ENCODE data around the gene TANGO2.

TANGO2 gene

DNA sequence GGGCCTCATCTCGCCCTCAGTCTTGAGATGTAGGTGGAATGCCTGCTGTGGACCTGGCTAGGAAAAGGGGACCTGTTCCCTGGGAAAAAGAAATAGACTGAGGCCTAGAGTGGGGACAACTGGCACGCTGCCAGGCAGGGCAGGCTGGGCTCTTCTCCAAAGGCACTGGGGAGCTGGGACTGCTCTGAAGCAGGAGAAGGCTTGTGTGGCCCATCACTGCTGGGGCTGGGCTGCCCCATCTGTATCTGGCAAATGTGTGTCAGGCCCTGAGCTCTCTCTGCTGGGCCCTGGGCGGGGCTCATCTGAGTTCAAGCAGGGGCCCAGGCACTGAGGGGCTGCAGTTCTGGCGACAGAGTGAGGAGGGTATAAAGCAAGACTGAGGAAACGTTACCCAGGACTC is 37.2 kb upstream of the TANGO2 start:
- DNase-seq (ENCODE audit: low spot score): no peak

DNA sequence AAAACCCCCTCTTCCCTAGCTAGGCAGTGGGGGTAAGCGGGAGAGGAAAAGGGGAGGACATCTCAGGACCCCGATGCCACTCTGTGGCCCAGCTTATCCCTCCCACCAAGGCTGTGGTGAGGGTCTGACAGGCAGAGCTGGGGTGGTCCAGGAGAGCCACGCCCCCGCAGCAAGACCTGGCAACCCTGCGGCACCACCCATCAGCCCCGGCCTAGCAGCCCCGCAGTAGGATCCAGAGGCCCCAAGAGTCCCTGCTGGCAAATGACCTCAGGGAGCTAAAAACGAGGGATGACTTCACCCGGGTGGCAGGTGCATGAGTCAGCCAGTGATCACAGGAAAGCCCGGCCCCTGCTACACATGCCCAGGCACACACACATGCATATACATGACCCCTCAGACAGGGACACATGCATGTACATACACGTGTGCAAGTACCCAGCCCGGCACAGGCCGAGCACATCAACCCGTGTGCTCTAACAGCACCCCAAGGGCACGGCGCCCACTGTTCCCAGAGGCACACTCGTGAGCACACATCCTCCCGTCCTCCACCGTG is 36.6 kb upstream of the TANGO2 start:
- no peak for DNase-seq (ENCODE audit: low spot score)

- no peak for DNase-seq (ENCODE audit: low spot score)
Observed at GRCh38 chr22:19984851-19985811, 35.8 kb upstream of the TANGO2 start.

GRCh38 chr22:19986011-19986409 is 34.9 kb upstream of the TANGO2 start:
- DNase-seq (ENCODE audit: low spot score): no peak

- peak; percentile 100 for DNase-seq (ENCODE audit: low spot score)
Observed at GRCh38 chr22:19986410-19987341, 34.2 kb upstream of the TANGO2 start.

DNA sequence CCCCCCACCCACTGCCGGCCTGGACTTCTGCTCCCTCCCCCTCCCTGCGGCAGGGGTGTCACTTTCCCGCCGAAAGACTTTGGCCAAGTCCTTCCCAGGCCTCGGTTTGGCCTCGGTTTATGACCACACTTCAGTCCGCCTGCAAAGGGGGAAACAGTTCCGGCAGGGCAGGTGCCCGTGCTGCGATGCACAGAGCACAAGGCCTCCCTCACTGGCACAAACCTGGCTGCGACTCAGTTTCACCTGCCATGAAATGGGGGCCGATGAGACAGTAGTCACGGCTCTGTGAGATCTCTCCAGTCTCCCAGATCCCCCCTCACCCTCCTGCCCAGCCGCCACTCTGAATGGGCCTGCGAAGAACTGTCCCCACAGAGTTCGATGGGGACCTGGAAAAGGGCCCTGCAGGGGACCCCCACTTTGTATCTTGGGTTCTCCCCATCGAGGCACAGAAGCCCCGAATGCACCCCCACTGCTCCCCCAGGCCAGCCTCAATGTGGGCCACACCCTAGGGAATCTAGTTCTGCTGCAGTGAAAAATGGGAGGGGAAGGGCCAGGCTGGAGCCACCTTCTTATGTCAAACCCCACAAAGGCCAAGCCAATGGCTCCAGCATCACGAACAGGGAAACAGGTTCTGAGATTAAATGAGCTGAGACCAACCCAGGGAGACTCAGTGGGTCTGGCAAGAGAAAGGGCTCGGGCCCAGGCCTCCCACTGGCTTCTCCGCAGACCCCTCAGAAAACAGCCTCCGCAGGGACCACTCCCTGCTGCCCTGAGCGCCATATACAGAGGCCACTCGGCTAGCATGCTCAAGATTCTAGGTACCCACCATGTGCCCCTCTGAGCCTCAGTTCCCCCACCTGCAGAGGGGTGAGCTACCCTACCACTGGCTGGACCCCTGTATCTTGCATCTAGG is 33.3 kb upstream of the TANGO2 start:
- DNase-seq (ENCODE audit: low spot score): no peak

GRCh38 chr22:19988331-19988808 is 32.5 kb upstream of the TANGO2 start:
- DNase-seq (ENCODE audit: low spot score): no peak

GRCh38 chr22:19988965-19989724 is 31.8 kb upstream of the TANGO2 start:
- no peak for DNase-seq (ENCODE audit: low spot score)

- DNase-seq (ENCODE audit: low spot score): no peak
Observed at GRCh38 chr22:19989725-19990067, 31.2 kb upstream of the TANGO2 start.

- no peak for DNase-seq (ENCODE audit: low spot score)
Observed at GRCh38 chr22:19990188-19990587, 30.7 kb upstream of the TANGO2 start.

GRCh38 chr22:19990609-19991394 is 30.1 kb upstream of the TANGO2 start:
- no peak for DNase-seq (ENCODE audit: low spot score)

GRCh38 chr22:19991395-19991644 is 29.6 kb upstream of the TANGO2 start:
- no peak for DNase-seq (ENCODE audit: low spot score)

- DNase-seq (ENCODE audit: low spot score): no peak
Observed at GRCh38 chr22:19991645-19992451, 29.1 kb upstream of the TANGO2 start.

DNA sequence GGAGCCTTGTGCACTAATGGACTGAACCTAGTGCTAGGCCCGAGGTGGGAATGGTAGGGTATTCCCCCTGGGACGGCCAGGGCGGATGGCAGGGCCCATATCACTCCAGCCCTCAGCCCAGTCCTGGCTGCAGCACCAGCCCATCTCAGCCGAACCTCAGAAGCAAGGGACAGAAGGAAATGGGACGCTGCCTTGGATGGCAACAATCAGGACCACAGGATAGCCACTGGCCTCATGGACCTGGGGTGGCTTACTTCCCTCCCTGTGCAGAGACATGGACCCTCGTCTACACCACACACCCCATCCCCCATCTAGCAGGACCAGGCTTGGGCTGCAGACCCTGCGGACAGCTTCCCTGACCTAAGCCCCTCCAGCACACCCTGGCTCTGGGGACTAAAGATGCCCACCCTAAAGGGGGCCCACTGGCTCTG is 28.4 kb upstream of the TANGO2 start:
- DNase-seq (ENCODE audit: low spot score): no peak

DNA sequence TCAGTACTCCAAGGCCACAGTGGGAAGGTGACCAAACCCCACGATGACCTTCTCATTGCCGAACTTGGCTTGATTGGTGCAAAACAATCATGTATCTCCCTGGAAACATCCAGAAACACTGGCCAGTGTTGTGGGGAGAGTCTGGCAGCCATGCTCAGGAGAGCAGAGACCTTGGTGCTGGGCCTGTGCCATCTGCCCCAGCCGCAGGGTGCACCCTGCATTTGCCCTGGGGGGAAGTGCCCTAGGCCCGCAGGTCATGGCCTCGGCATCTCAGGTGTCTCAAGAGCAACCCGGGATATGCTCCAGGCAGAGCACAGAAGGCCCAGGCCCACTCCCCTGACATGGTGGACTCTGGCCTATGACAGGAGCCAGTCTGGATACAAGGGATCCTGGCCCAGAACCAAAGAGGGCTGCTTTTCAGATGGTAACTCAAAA is 28.0 kb upstream of the TANGO2 start:
- DNase-seq (ENCODE audit: low spot score): no peak

GRCh38 chr22:19993926-19994325 is 27.0 kb upstream of the TANGO2 start:
- no peak for DNase-seq (ENCODE audit: low spot score)

GRCh38 chr22:19994851-19995610 is 25.9 kb upstream of the TANGO2 start:
- no peak for DNase-seq (ENCODE audit: low spot score)

DNA sequence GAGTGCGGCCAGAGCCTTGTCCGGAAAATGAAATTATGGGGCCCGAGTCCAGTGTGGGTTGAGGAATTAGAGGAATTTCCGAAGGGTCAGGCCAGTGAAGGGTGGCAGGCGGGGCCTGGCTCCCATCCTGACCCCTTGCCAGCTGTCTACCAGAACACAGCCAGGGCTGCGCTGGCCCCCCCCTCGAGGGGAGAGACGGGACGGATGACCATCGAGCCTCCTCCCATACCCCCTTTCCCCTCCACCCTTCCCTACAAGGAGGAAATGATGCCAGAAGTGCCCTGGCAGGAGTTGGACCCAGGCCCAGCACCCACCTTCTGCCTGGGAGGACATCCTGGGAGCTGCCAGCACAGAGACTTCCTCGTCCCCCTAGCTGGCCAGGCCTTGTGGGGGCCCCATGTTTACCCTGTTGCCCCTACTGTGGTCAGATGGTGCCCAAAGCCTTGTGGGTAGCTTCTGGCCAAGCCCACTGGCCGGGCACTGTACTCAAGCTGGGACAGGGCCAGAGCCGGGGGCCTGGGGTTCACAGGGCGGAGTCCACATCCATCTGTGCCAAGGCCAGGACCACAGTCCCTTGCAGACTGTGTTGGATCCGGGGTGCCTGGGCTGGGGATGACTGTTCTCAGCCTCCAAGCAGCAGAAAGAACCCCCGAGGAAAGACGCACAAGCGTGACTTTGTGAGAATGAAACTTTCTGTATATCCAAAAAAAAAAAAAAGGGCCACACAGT is 25.1 kb upstream of the TANGO2 start:
- no peak for DNase-seq (ENCODE audit: low spot score)

Measured in iPS-NIHi11 (cell line).